Suppressor macrophage treated with lipopolysaccharide for 1 hour (primary cell): Measurements from ENCODE around the gene TAF12.

Source experiments
- DNase-seq, 3 donors: peaks; one replicate each; pipeline ENCODE4 v3.0.0-alpha.2; 2020 to 2022

Gene TAF12

GRCh38 chr1:28580722-28581530, 61.9 kb downstream of the TAF12 start:
- peak; percentile 29 to 37 (median 35) for DNase-seq

- no peak for DNase-seq
Observed at GRCh38 chr1:28579401-28579800, 63.5 kb downstream of the TAF12 start.

GRCh38 chr1:28578696-28579218, 64.1 kb downstream of the TAF12 start:
- DNase-seq: no peak

GRCh38 chr1:28577738-28578536, 64.9 kb downstream of the TAF12 start:
- DNase-seq: peak in 1 of 3 donors; percentile 11

GRCh38 chr1:28577052-28577678, 65.7 kb downstream of the TAF12 start:
- DNase-seq: peak; percentile 29 to 38 (median 33)

- DNase-seq: no peak
Observed at GRCh38 chr1:28573564-28573963, 69.3 kb downstream of the TAF12 start.

GRCh38 chr1:28572891-28573290, 70.0 kb downstream of the TAF12 start:
- peak in 1 of 3 donors; percentile 21 for DNase-seq

GRCh38 chr1:28571911-28572310, 71.0 kb downstream of the TAF12 start:
- no peak for DNase-seq

GRCh38 chr1:28566931-28567330, 75.9 kb downstream of the TAF12 start:
- DNase-seq: no peak

GRCh38 chr1:28565726-28566125, 77.1 kb downstream of the TAF12 start:
- no peak for DNase-seq

- no peak for DNase-seq
Observed at GRCh38 chr1:28565040-28565439, 77.8 kb downstream of the TAF12 start.

- DNase-seq: no peak
Observed at GRCh38 chr1:28564310-28564709, 78.6 kb downstream of the TAF12 start.

- DNase-seq: no peak
Observed at GRCh38 chr1:28560886-28561285, 82.0 kb downstream of the TAF12 start.
